OCI-LY3 (cell line): Measurements from ENCODE around the gene KDM4B.

Experiments
- H2AFZ ChIP-seq: fragments of 200-600, 300-600 bp; shearing (Covaris generic); 2 replicates; pipeline ENCODE4 v1.6.0; 2014; ENCODE audit warnings: antibody characterized with exemption, low read depth, low read length
- H3K27ac ChIP-seq: fragments of 200-600, 300-600 bp; sonication (generic); 2 replicates; pipeline ENCODE4 v1.5.1; 2014; ENCODE audit warnings: mild to moderate bottlenecking, low read length, moderate library complexity, mixed read lengths
- H3K27me3 ChIP-seq: fragments of 200-600, 300-600 bp; sonication (generic); 2 replicates; pipeline ENCODE4 v1.6.1; 2014; ENCODE audit warnings: low read depth, low read length, mixed read lengths
- H3K36me3 ChIP-seq: fragments of 200-600, 300-600 bp; sonication (generic); replicated peaks from 2 replicates; pipeline ENCODE3; 2014; ENCODE audit warnings: low read depth, low read length, mixed read lengths
- H3K4me1 ChIP-seq: fragments of 300-600, 200-600 bp; sonication (generic); 2 replicates; pipeline ENCODE4 v1.6.1; 2014; ENCODE audit warnings: low read length, mixed read lengths
- H3K4me2 ChIP-seq: fragments of 200-600, 300-600 bp; sonication (generic); 2 replicates; pipeline ENCODE4 v1.6.1; 2014; ENCODE audit warnings: low read length, mixed read lengths
- H3K4me3 ChIP-seq: fragments of 300-600, 200-600 bp; sonication (generic); 2 replicates; pipeline ENCODE4 v1.5.1; 2014; ENCODE audit warnings: antibody characterized with exemption, mild to moderate bottlenecking, low read length, moderate library complexity
- H3K79me2 ChIP-seq: fragments of 300-600, 200-600 bp; shearing (Covaris generic); 2 replicates; pipeline ENCODE4 v1.6.1; 2014; ENCODE audit warnings: mild to moderate bottlenecking, low read length, mixed read lengths
- H3K9ac ChIP-seq: fragments of 300-600, 200-600 bp; shearing (Covaris generic); 2 replicates; pipeline ENCODE4 v1.6.0; 2014; ENCODE audit warnings: mild to moderate bottlenecking, low read length, moderate library complexity
- H3K9me3 ChIP-seq: fragments of 200-600, 300-600 bp; shearing (Covaris generic); 2 replicates; pipeline ENCODE4 v1.6.1; 2014; ENCODE audit warnings: low read length, mixed read lengths; ENCODE audit not compliant: insufficient read depth
- H4K20me1 ChIP-seq: fragments of 200-600, 300-600 bp; sonication (generic); 2 replicates; pipeline ENCODE4 v1.6.1; 2016; ENCODE audit warnings: low read length, mixed read lengths; ENCODE audit not compliant: insufficient read depth
- EZH2phosphoT487 ChIP-seq: fragments of 200-600 bp; shearing (Covaris generic); IDR thresholded peaks from 2 replicates; pipeline ENCODE4 v1.6.1; 2018; ENCODE audit warnings: antibody characterized with exemption, mixed run types, low read depth
- TF ChIP-seq, protein P1 (sequence below): fragments of 200-600, 300-600 bp; sonication (generic); IDR thresholded peaks from 2 replicates; pipeline ENCODE4 v1.5.1; 2014; ENCODE audit warnings: antibody characterized with exemption, low read length, low read depth

KDM4B gene

DNA sequence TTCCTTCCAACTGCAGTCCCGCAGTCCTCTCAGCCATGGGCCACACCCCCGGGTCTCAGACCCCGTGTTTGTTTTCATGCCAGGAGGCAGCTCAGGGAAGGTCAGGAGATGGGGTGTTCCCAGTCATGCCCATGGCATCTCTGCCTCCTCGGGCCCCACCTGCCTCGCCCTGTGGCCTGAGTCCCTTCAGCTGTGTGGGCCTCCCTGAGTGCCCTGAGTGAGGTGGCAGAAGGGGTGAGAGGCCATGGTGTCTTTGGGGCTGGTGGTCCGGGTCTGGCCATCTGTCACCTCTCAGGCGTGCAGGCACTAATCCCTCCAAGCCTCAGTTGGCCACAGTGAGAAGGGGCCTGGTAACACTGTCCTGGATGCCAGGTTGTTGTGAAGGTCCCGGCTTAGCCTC, 10.9 kb upstream of the KDM4B start:
- Histone ChIP-seq H3K4me3 (no peak overlapping the region), H3K36me3 (peaks cover 58% of the 10 kb centered on the region), H3K9ac (no peak overlapping the region), H2AFZ (no peak overlapping the region), H3K4me1 (no peaks in the 10 kb centered on the region), H3K4me2 (no peak overlapping the region), H4K20me1 (no peaks in the 10 kb centered on the region; the same call in 1 of the 2 replicates), H3K79me2 (0 out of 2 replicates have a peak, but pooled peaks cover 7% of the 10 kb centered on the region), H3K9me3 (no peaks in the 10 kb centered on the region), H3K27ac (no peak overlapping the region), H3K27me3 (no peaks in the 10 kb centered on the region)
- TF ChIP-seq, protein P1, sequence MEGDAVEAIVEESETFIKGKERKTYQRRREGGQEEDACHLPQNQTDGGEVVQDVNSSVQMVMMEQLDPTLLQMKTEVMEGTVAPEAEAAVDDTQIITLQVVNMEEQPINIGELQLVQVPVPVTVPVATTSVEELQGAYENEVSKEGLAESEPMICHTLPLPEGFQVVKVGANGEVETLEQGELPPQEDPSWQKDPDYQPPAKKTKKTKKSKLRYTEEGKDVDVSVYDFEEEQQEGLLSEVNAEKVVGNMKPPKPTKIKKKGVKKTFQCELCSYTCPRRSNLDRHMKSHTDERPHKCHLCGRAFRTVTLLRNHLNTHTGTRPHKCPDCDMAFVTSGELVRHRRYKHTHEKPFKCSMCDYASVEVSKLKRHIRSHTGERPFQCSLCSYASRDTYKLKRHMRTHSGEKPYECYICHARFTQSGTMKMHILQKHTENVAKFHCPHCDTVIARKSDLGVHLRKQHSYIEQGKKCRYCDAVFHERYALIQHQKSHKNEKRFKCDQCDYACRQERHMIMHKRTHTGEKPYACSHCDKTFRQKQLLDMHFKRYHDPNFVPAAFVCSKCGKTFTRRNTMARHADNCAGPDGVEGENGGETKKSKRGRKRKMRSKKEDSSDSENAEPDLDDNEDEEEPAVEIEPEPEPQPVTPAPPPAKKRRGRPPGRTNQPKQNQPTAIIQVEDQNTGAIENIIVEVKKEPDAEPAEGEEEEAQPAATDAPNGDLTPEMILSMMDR: no peak
- no peak for TF ChIP-seq EZH2phosphoT487

DNA sequence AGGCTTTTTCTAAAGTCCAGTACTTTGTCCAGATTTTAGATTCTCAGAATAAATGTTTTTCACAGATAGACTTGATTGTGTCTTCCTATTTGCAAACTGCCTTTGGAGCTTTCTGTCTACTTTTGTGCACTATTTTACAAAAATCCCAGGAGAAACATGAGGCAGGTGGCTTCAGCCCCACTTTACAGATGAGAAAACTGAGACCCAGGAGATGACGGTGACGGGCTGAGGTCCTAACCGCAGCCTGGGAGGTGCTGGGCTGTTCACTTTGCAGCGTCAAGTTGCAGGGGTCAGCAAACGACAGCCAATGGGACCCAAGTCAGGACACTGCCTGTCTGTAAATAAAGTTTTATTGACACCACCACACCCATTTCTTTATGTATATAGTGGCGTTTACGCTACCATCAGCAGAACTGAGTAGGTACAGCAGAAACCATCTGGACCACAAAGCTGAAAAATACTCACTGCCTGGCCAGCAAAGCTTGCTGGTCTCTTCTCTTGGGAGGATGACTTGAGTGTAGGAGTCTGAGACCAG, 6.8 kb upstream of the KDM4B start:
- Histone ChIP-seq H3K9me3 (no peaks in the 10 kb centered on the region), H3K27me3 (no peaks in the 10 kb centered on the region), H2AFZ (no peak overlapping the region), H3K4me3 (no peak overlapping the region), H3K79me2 (0 out of 2 replicates have a peak, but pooled peaks cover 7% of the 10 kb centered on the region), H3K4me2 (no peak overlapping the region), H3K36me3 (peaks cover 45% of the 10 kb centered on the region), H3K9ac (no peak overlapping the region), H3K27ac (no peak overlapping the region), H3K4me1 (peaks cover 7% of the 10 kb centered on the region; the same call in 1 of the 2 replicates), H4K20me1 (no peaks in the 10 kb centered on the region; the same call in 1 of the 2 replicates)
- TF ChIP-seq, protein P1: no peak
- no peak for TF ChIP-seq EZH2phosphoT487

DNA sequence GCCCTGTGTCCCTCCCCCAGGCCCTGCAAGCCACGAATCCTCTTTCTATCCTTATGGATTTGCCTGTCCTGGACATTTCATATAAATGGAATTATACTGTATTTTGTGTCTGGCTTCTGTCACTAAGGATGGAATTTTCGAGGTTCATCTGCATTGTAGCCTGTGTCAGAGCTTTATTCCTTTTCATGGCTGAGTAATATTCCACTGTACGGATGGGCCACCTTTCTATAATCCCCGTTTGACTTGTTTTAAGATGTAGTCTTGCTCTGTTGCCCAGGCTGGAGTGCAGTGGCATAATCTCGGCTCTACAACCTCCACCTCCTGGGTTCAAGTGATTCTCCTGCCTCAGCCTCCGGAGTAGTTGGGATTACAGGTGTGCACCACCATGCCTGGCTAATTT, 3.9 kb upstream of the KDM4B start:
- Histone ChIP-seq H4K20me1 (peaks cover 4% of the 10 kb centered on the region; the same call in 1 of the 2 replicates), H3K36me3 (peaks cover 27% of the 10 kb centered on the region), H3K79me2 (peaks cover 10% of the 10 kb centered on the region), H3K4me2 (no peak overlapping the region), H3K27ac (no peak overlapping the region), H2AFZ (no peak overlapping the region), H3K9me3 (no peaks in the 10 kb centered on the region), H3K9ac (no peak overlapping the region), H3K4me1 (peaks cover 16% of the 10 kb centered on the region), H3K27me3 (no peaks in the 10 kb centered on the region), H3K4me3 (no peak overlapping the region)
- TF ChIP-seq, protein P1: no peak
- no peak for TF ChIP-seq EZH2phosphoT487

DNA sequence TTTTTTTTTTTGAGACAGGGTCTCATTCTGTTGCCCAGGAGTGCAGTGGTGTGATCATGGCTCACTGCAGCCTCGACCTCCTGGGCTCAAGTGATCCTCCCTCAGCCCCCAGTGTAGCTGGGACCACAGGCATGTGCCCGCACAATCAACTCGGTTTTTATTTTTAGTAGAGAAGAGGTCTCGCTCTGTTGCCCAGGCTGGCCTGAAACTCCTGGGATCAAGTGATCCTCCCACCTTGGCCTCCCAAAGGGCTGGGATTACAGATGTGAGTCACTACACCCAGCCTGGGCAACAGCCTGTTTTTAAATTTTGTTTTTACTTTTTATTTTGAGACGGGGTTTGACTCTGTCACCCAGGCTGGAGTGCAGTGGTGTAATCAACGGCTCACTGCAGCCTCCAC, 2.3 kb upstream of the KDM4B start:
- peaks cover 29% of the 10 kb centered on the region for H3K4me1 ChIP-seq
- peaks cover 19% of the 10 kb centered on the region for H4K20me1 ChIP-seq
- no peak overlapping the region for H3K4me3 ChIP-seq
- peaks cover 32% of the 10 kb centered on the region for H3K36me3 ChIP-seq
- no peak overlapping the region for H2AFZ ChIP-seq
- H3K9ac ChIP-seq: no peak overlapping the region
- TF ChIP-seq, protein P1: no peak
- TF ChIP-seq EZH2phosphoT487: no peak
- H3K27me3 ChIP-seq: no peaks in the 10 kb centered on the region
- no peak overlapping the region for H3K4me2 ChIP-seq
- no peak overlapping the region for H3K27ac ChIP-seq
- H3K79me2 ChIP-seq: peaks cover 25% of the 10 kb centered on the region
- H3K9me3 ChIP-seq: no peaks in the 10 kb centered on the region
